Right ventricle myocardium superior (tissue), 1 donor: ENCODE measurements around the gene MMP15. TPM values are rescaled to one million over a fixed set of nuclear protein-coding genes. Genes with fewer than 3 reads are reported as not detected.

Source experiments
- ATAC-seq: fragments of 200-7000 bp; cut with Tn5 transposase; one replicate; pipeline ENCODE4 v1.9.1; 2020; ENCODE audit warnings: mild to moderate bottlenecking; ENCODE audit not compliant: poor library complexity
- DNase-seq: peaks from one replicate; pipeline ENCODE4 v3.0.0-alpha.2; 2020
- intact Hi-C: fragments of 100-400 bp; cut with DNase I; formaldehyde crosslinking; loops from one replicate; pipeline ENCODE4 v1.11.2; 2022
- total RNA-seq: library from RNA; stranded (reverse); fragmentation: NEBNext Ultra II Directional; extraction: Animal tissue kit (Norgen Biotek cat#: 25700); gene quantifications from one replicate; pipeline ENCODE4 v1.2.1, GENCODE V29; 2021
- donor health status: DM: no; HTN: yes; CAD: no; lungs with severe emphysema.

Gene MMP15
- total RNA-seq, 1 donor from 2014 or later, result 55.2 TPM

DNA sequence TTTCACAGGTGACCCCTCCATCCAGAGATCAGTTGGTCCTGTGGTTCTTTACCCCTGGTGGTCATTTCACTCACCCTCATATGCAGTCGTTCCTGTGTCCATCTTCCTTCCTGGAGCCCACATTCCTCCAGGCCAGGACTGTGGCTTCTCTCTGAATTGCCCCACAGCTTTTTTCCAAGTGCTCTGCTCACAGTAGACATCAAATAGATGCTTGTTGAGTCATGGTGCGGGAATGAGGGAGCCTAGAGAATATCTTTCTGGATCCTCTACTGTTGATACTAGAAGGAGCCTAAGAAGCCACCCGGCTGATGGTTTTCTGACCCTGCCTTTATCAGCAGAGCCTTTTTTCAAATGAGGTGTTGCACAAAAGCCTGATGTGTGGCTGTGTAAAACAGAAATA is 13.9 kb upstream of the MMP15 start:
- ATAC-seq, result no peak
- intact Hi-C loops, result loop anchor here (10.0 kb wide), 1 partner anchor 183 kb away; the partner anchor contains the start of gene CSNK2A2
- no peak for DNase-seq

DNA sequence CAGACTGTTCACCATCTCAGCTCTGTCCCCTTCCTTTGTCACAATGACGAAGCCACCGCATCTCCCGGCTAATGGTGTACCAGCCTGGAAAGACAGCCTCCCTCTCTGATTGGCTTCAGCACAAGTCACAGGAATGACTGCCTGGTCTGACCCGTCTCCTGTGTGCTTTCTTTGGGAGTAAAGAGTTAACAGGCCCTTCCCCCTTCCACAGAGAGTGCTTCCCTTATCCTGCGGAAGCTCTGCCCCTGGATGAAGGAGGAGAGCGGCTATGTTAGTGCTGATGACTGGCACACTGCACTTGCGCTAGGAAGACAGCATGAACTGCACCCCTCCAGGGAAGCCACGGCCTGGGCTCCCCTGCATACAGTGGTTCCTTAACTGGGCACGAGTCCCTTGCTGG is 13.1 kb upstream of the MMP15 start:
- intact Hi-C loops, result loop anchor here (10.0 kb wide), 1 partner anchor 182 kb away; the partner anchor contains the start of gene CSNK2A2
- ATAC-seq, result no peak

DNA sequence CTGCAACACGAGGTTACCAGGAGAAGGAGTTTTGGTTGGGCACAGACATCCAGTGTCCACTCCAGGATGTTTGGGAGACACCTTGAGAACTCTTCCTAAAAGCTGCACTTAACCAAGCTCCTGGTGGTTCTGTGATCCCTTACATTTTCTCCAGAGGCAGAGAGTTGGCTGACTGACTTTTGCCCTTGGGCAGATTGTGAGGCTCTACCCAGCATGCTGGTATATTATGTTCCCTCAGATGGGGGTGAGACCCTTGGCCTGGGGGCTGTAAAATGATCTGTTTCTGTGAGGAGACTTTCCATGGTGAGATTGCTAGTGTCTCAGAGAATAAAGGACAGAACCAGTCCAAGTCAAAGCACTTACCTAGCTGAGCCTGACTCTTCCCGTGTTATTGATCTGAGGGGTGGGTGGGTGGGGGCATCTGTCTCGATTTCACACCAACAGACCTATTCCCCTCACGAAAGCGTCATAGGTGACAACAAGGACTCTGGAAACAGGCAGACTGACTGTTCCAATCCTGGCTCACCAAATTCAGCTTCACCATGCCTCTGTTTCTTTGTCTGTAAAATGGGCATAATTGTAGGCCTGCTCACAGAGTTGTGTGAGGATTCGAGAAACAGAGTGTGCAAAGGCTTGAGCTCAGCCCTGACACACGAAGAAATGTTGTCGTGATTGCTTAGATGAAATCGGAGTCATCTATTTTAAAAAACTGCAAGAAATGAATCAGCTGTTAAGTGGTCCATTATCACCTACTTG is 12.2 kb upstream of the MMP15 start:
- intact Hi-C loops, result loop anchor here (10.0 kb wide), 1 partner anchor 181 kb away; the partner anchor contains the start of gene CSNK2A2
- ATAC-seq (no peak), DNase-seq (no peak)

More for the DNA sequence above, 13.1 kb upstream of the MMP15 start:
- peak; percentile 18 for DNase-seq

DNA sequence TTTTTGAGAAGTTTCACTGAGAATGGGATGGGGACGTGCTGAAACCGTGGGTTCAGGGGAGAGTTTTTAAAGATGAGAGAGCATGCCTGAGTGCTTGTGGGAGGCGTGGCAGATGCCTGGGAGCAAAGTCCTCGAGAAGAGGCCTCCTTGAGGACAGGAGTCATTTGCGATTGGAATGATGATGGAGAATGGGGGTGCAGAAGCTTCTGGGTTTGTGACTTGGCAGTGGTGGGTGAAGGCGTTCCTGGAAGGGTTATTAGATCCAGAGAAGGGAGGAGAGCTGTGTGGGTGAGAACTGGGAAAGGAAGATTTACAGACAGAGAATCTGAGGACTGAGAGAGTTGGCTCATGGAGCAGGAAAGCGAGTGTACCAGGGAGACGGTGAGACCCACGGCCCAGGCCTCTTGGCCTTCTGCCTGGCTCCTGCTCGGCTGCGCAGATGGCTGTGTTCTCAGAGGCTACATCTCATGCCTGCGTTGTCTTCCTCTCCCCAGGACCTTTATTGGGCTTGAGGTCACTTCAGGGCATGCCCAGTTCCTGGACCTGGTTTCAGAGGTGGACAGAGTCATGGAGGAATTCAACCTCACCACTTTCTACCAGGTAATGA is 8.6 kb upstream of the MMP15 start:
- intact Hi-C loops, result loop anchor here (10.0 kb wide), 1 partner anchor 178 kb away; the partner anchor contains the start of gene CSNK2A2
- DNase-seq (no peak), ATAC-seq (no peak)

DNA sequence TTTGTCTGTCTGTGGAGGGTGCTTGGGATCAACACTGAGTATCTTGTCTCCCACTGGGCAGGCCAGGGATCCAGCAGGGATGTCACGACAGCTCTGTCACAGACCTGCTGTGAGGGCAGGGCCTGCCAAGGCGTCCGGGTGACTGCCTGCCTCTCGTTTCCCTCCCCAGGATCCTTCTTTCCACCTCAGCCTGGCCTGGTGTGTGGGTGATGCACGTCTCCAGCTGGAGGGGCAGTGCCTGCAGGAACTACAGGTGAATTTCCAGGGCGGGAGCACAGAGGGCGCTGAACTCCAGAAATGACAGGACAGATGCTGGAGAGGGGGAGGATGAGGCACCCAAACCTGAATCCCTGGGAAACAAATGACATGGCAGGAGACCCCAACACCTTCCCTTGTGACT is 6.8 kb upstream of the MMP15 start:
- intact Hi-C loops, result loop anchor here (10.0 kb wide), 1 partner anchor 176 kb away; the partner anchor contains the start of gene CSNK2A2
- ATAC-seq (no peak), DNase-seq (no peak)

DNA sequence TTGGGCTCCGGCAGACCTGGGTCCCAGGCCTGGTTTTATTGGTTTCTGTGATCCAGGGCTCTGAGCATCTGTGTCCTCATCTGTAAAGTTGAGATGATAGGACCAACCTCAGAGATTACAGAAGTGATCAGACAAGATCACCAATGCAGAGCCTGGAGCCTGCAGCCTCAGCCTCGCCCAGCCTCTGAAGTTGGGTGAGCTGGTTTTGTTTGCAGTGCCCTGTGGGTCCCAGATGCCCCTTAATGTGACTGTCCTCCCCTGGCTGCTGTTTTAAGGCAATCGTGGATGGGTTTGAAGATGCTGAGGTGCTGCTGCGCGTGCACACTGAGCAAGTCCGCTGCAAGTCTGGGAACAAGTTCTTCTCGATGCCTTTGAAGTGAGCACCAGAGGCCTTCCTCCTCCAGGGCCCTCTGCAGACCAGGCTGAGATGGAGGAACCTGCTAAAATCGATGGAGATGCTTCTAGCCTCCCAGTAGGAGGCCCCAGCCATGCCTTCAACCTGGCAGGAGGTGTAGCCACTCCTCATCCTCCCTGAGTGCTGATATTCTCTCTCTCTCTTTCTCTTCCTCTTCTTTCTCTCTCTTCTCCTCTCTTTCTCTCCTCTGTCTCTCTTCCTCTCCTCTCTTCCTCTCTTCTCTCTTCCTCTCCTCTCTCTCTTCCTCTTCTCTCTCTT is 5.6 kb upstream of the MMP15 start:
- intact Hi-C loops, result loop anchor here (2.0 to 10.0 kb wide), 2 partner anchors 103 to 175 kb away; partner anchors contain the start of gene CSNK2A2
- ATAC-seq (no peak), DNase-seq (no peak)

DNA sequence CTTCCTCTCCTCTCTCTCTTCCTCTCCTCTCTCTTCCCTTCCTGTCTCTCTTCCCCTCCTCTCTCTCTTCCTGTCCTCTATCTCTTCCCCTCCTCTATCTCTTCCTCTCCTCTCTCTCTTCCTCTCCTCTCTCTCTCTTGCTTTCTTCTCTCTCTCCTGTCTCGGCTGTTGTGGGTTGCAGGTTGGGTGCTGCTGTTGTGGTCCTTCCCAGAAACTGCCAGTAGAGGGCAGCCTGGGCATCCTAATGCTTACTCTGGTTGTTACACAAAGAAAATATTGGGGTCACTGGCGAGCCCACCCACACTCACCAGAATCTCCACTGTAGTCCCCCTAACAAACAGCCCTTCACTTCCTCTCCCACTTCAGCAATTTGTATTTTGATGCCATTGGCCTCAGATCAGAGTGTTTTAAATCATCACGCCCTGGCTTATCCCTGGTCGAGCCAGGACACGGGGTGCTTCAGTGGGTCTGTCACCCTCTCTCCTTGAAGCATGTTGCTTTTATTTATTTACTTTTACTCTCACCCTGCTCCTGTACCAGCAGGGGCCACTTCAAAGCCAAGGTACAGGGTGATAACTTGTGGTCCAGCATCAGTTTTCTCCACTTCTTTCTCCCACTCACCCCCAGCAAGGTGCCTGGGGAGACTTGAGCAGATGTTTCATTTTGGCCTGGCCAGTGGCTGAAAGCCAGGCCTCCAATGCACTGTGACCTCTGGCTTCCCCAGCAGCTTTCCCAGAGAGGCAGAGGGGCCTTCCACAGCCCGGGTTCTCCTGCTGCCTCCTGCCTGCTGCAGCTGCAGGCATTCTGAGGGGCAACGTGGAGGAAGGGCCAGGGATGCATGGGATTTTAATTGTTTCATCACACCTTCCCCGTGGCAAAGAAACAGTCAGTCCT is 4.7 kb upstream of the MMP15 start:
- intact Hi-C loops, result loop anchor here (2.0 kb wide), 1 partner anchor 102 kb away; no protein-coding TSS in a partner anchor
- DNase-seq (peak; percentile 77), ATAC-seq (peak; percentile 19)

DNA sequence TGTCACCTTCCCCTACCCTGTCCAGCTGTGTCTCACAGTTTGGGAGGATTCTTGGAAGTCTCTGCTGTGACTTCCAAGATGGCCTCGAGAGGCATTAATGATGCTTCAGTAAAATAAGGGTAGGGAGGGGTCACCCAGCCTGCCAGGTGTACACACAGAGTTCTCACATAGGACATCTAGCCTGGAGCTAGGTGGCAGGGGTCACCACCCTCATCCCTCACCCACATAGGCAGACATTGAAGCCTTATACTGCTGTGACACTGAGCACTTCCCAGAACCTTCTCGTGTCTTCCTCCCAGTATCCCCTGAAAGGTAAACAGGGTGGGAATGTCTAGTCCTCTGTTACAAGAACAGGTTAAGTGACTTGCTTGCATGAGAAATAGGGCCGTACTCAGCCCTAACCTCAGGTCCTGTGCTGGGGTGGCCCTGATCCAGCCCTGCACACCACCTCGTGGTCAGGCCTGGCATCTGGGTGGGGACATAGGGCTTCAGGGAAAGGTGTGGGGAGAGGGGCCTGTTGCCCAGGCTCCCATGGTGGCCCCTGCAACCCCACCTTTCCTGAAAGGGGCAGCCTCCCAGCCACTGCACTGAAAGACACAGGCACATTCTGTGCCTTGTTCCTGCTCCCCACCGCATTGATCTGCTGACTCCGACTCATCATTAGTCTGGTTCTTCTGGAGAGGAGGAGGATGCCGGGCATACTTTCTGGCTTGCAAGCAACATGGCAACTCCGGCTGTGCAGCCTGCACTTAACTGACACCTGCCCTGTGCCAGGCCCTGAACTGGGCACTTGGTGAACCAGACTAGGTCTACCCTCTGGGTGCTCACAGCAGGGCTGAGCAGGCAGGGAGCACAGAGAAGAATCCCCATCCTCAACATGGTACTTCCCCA is 3.6 kb upstream of the MMP15 start:
- intact Hi-C loops, result loop anchor here (2.0 kb wide), 1 partner anchor 101 kb away; no protein-coding TSS in a partner anchor
- no peak for DNase-seq
- ATAC-seq, result no peak

DNA sequence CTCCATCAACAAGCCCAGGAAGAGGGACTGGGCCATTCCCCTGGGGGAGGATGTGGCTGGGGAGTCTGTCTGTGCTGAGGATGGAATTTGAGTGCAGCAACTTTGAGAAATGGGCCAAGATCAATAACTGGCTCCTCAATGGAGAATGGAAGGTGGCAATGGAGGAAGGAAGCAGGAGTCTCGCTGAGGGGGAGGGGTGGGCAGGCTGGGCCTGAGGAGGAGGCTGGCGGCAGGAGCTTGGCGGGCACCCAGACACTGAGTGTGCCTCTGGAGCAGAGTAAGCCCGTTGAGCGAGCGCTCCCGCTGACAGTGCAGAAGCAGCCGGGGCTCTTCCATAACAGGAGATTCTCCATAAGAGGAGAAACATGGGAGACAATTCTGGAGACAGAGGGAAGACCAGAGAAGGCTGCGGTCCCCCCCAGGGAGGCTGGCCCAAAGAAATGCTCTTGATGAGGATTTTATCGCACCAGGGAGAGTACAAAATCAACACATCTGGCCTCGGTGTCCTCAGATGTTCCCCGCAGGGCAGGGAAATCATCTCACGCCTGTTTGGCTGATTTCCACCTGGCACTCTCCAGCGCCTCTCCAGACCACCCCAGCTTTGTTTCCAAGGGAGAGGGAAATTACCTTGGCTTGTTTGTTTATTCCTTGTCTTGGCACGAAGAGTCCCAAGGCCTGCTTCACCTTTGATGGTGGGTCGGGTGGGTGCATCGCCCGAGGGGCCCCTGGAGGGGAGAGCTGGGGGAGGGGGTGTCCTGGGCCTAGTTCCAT is 2.8 kb upstream of the MMP15 start:
- peak; percentile 46 for ATAC-seq
- peak; percentile 90 for DNase-seq
- intact Hi-C loops, result no loop called here

DNA sequence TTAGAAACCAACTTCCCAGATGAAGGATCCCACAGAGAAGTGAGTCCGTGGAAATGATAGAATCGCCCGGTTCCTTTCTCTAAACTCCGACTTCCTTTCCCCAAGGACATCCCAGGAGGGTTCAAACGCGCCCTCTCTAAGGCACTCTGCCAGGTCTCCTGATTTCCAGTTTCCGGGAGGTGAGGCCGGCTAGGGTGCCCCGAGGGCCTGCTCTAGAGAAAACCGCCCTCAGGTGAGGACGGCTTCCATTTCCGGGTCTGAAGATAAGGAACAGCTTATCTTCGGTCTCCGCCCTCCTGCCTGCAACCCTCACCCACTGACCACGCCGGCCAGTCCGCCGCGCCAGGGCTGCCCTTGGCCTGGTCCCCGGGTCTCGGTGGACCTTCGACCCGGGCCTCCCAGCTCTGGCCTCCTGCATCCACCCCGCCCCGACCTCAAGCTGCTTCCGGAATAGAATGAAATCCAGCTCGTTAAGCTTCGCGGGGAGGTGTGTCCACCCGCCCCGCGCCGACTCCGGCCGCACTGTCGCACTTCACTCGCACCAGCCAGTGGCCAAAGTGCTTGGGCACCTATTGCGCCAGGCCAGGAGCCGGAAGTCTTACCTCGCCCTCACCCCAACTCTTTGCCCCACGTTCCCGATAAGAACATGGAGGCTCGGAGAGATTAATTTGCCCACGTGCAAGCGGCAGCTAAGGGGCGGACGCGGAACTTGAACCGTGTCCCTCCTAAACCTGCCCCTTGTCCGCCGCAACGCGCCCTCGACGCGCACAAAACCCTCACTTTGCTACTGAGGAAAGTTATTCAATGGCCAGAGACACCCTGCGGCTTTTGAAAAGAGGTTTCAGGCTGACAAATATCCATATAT is 836 bp upstream of the MMP15 start:
- DNase-seq (peak; percentile 63), ATAC-seq (no peak)
- intact Hi-C loops, result no loop called here

DNA sequence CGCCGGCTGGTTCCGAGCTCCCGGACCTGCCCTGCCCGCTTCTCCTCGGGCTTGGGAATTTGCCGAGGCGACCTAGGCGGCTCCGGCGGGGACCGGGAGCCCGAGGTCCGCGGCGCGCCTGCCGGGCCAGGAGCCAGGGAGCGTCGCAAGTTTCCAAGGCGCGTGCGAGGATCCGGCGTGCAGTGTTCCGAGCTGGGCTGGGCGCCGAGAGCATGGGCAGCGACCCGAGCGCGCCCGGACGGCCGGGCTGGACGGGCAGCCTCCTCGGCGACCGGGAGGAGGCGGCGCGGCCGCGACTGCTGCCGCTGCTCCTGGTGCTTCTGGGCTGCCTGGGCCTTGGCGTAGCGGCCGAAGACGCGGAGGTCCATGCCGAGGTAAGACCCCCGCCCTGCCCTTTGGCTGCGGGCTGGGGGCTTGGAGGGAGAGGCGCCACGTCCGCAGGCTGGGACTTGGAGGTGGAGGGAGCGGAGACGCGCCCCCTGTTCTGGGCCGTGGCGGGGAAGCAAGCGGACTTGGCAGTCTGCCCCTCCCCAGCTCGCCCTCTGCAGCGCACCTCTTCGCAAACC is 668 bp downstream of the MMP15 start:
- intact Hi-C loops, result no loop called here
- ATAC-seq (peak; percentile 52), DNase-seq (peak; percentile 75)

DNA sequence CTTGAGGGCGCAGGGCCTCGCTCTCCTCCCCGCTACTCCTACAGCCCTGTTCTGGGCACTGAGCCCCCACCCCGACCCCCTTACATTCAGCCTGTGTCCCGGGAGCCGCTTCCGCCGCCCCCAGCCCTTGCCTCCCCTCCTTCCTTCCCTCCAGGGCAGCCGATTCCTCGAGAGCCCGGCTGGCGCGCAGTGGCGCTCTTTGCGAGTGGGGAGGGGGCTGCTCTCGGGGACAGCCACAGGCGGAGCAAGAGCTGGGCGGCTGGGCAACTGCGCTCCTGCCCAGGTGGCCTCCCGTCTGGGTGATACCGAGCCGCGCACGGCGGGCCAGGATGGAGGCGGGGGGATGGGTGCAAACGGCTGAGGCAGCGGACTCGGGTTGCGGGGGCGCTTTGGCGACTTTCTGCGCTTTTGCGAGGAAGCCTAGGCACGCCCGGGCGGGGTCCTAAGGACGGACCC is 1.2 kb downstream of the MMP15 start:
- peak; percentile 1 for ATAC-seq
- DNase-seq, result no peak
- intact Hi-C loops, result no loop called here

DNA sequence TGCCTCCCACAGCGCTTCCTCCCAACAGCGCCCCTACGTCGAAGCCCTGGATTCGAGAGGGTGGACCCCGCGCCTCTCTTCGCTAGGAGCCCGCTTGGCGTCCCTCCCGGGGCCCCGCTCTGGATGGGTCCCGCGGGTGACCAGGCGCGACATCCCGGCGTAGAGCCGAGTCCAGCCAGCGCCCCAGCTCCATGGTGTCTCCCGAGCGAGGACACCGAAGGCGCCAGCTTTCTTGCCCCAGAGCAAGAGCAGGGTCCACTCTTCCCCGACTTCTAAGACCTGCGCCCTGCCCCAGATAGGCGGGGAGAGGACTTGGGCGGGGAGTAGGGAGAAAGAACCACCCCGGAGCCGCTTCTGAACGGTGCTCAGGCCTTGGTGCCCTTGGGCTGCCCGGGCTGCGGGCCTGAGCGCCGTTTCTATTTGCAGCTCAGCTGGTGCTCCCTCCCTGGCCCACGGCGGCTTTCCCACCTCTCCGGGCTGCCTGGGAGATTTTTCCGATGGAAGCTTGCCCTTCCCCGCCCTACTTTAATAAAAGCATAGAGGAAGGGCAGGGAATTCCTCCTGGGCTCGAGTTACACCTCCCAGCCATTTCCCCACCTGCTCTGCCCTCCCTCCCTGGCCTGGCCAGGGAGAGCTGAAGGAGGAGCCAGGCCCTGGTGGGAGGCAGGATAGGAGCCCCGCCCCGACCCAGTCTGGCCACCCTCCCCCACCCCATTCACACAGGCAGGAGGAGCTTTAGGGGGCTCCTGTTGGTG is 1.8 kb downstream of the MMP15 start:
- ATAC-seq, result peak; percentile 60
- intact Hi-C loops, result no loop called here
- DNase-seq, result peak; percentile 78

DNA sequence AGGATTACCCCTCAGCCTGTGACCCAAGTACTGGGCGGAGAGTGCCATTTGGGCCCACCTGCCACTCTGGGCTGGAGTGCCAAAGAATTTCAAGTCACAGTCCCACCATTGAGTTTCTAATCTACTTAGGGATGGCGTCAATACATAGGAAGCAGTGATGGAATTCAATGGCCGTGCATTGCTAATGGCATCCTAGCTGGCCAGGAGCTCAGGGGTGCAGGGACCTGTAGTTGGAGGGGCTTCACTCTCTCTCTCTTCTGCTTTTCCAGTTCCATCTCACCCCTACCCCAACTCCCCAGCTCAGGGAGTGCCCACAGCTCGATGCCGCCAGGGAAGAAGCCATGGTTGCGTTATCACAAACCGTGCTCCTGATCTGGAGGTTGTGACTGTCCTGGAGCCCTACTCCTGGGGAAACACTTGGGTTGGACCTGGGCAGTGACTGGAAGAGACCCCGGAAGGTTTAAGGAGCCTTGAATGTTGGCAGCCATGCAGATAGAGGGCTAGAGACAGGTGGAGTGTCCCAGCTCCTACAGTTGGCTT is 2.4 kb downstream of the MMP15 start:
- no peak for DNase-seq
- intact Hi-C loops, result no loop called here
- no peak for ATAC-seq
